ENCODE results near the gene TTC34.
A peak's percentile ranks its signal among the peaks of the same experiment; 100 is the strongest.

Gene TTC34

GRCh38 chr1:2633936-2634491 lies 167.5 kb downstream of the TTC34 start:
- H3K4me1 ChIP-seq (ENCODE audit: control insufficient read depth, insufficient read depth, low read length), result peaks cover 7% of the 10 kb centered on the region
- peaks cover 14% of the 10 kb centered on the region for H3K27me3 ChIP-seq (ENCODE audit: control insufficient read depth, insufficient read depth, low read length, poor library complexity, severe bottlenecking)
- 84 to 90% methylated on average over 8 of the region's 8 CpGs for WGBS, 2 experiments
- no peak overlapping the region for H3K27ac ChIP-seq (ENCODE audit: insufficient read depth, low read depth, low read length, poor library complexity, severe bottlenecking)
- no peak overlapping the region for H3K4me3 ChIP-seq (ENCODE audit: insufficient read depth, low read depth, low read length)
- H3K9me3 ChIP-seq (ENCODE audit: control insufficient read depth, low read length), result peaks cover 4% of the 10 kb centered on the region
- no peaks in the 10 kb centered on the region for H3K36me3 ChIP-seq (ENCODE audit: control insufficient read depth, insufficient read depth, low read length)

GRCh38 chr1:2633366-2633935 lies 168.0 kb downstream of the TTC34 start:
- H3K27ac ChIP-seq (ENCODE audit: insufficient read depth, low read depth, low read length, poor library complexity, severe bottlenecking), result no peak overlapping the region
- peaks cover 20% of the 10 kb centered on the region for H3K27me3 ChIP-seq (ENCODE audit: control insufficient read depth, insufficient read depth, low read length, poor library complexity, severe bottlenecking)
- peaks cover 7% of the 10 kb centered on the region for H3K4me1 ChIP-seq (ENCODE audit: control insufficient read depth, insufficient read depth, low read length)
- H3K36me3 ChIP-seq (ENCODE audit: control insufficient read depth, insufficient read depth, low read length), result no peaks in the 10 kb centered on the region
- peaks cover 4% of the 10 kb centered on the region for H3K9me3 ChIP-seq (ENCODE audit: control insufficient read depth, low read length)
- H3K4me3 ChIP-seq (ENCODE audit: insufficient read depth, low read depth, low read length), result no peak overlapping the region
- 90 to 91% methylated on average over 12 of the region's 12 CpGs for WGBS, 2 experiments

- no peak within 1 kb of the TSS for H3K4me3 ChIP-seq (ENCODE audit: insufficient read depth, low read depth, low read length)
- H3K9me3 ChIP-seq (ENCODE audit: control insufficient read depth, low read length), result peaks cover 4% of the 10 kb centered on the region
- peaks cover 7% of the 10 kb centered on the region for H3K4me1 ChIP-seq (ENCODE audit: control insufficient read depth, insufficient read depth, low read length)
- H3K36me3 ChIP-seq (ENCODE audit: control insufficient read depth, insufficient read depth, low read length), result no peaks in the 10 kb centered on the region
- 74% methylated on average over 15 to 16 of the region's 16 CpGs for WGBS, 2 experiments
- no peak within 1 kb of the TSS for H3K27ac ChIP-seq (ENCODE audit: insufficient read depth, low read depth, low read length, poor library complexity, severe bottlenecking)
- peaks cover 27% of the 10 kb centered on the region for H3K27me3 ChIP-seq (ENCODE audit: control insufficient read depth, insufficient read depth, low read length, poor library complexity, severe bottlenecking)
These were observed 168.7 kb downstream of the TTC34 start, which contains the start of gene MMEL1 for GRCh38 chr1:2632561-2633361. Gene MMEL1, minus strand, starts transcription at chr1:2633016. Its CDS starts 3,532 bp downstream, at chr1:2629484.

GRCh38 chr1:2632051-2632430 lies 169.5 kb downstream of the TTC34 start:
- Histone ChIP-seq H3K4me1 (ENCODE audit: control insufficient read depth, insufficient read depth, low read length) (peaks cover 7% of the 10 kb centered on the region), H3K27me3 (ENCODE audit: control insufficient read depth, insufficient read depth, low read length, poor library complexity, severe bottlenecking) (peaks cover 34% of the 10 kb centered on the region), H3K4me3 (ENCODE audit: insufficient read depth, low read depth, low read length) (no peak overlapping the region), H3K36me3 (ENCODE audit: control insufficient read depth, insufficient read depth, low read length) (no peaks in the 10 kb centered on the region), H3K9me3 (ENCODE audit: control insufficient read depth, low read length) (peaks cover 4% of the 10 kb centered on the region), H3K27ac (ENCODE audit: insufficient read depth, low read depth, low read length, poor library complexity, severe bottlenecking) (no peak overlapping the region)
- 87 to 91% methylated on average over 8 of the region's 8 CpGs for WGBS, 2 experiments

- H3K4me3 ChIP-seq (ENCODE audit: insufficient read depth, low read depth, low read length), result no peak overlapping the region
- WGBS, 2 experiments, result 88% methylated on average over 24 of the region's 24 CpGs
- no peaks in the 10 kb centered on the region for H3K36me3 ChIP-seq (ENCODE audit: control insufficient read depth, insufficient read depth, low read length)
- H3K27me3 ChIP-seq (ENCODE audit: control insufficient read depth, insufficient read depth, low read length, poor library complexity, severe bottlenecking), result peaks cover 40% of the 10 kb centered on the region
- H3K4me1 ChIP-seq (ENCODE audit: control insufficient read depth, insufficient read depth, low read length), result peaks cover 7% of the 10 kb centered on the region
- H3K27ac ChIP-seq (ENCODE audit: insufficient read depth, low read depth, low read length, poor library complexity, severe bottlenecking), result no peak overlapping the region
- no peaks in the 10 kb centered on the region for H3K9me3 ChIP-seq (ENCODE audit: control insufficient read depth, low read length)
These were observed 170.1 kb downstream of the TTC34 start for GRCh38 chr1:2631136-2632050.

GRCh38 chr1:2630498-2631135 lies 170.9 kb downstream of the TTC34 start:
- H3K27ac ChIP-seq (ENCODE audit: insufficient read depth, low read depth, low read length, poor library complexity, severe bottlenecking), result no peak overlapping the region
- peaks cover 7% of the 10 kb centered on the region for H3K4me1 ChIP-seq (ENCODE audit: control insufficient read depth, insufficient read depth, low read length)
- 93% methylated on average over 35 of the region's 35 CpGs for WGBS, 2 experiments
- H3K36me3 ChIP-seq (ENCODE audit: control insufficient read depth, insufficient read depth, low read length), result no peaks in the 10 kb centered on the region
- no peak overlapping the region for H3K4me3 ChIP-seq (ENCODE audit: insufficient read depth, low read depth, low read length)
- H3K27me3 ChIP-seq (ENCODE audit: control insufficient read depth, insufficient read depth, low read length, poor library complexity, severe bottlenecking), result peaks cover 48% of the 10 kb centered on the region
- H3K9me3 ChIP-seq (ENCODE audit: control insufficient read depth, low read length), result no peaks in the 10 kb centered on the region

- no peaks in the 10 kb centered on the region for H3K36me3 ChIP-seq (ENCODE audit: control insufficient read depth, insufficient read depth, low read length)
- WGBS, 2 experiments, result 89 to 92% methylated on average over 23 of the region's 23 CpGs
- peaks cover 49% of the 10 kb centered on the region for H3K27me3 ChIP-seq (ENCODE audit: control insufficient read depth, insufficient read depth, low read length, poor library complexity, severe bottlenecking)
- no peak overlapping the region for H3K4me3 ChIP-seq (ENCODE audit: insufficient read depth, low read depth, low read length)
- peaks cover 7% of the 10 kb centered on the region for H3K4me1 ChIP-seq (ENCODE audit: control insufficient read depth, insufficient read depth, low read length)
- no peak overlapping the region for H3K27ac ChIP-seq (ENCODE audit: insufficient read depth, low read depth, low read length, poor library complexity, severe bottlenecking)
- no peaks in the 10 kb centered on the region for H3K9me3 ChIP-seq (ENCODE audit: control insufficient read depth, low read length)
These were observed 171.6 kb downstream of the TTC34 start for GRCh38 chr1:2629627-2630497.

GRCh38 chr1:2628933-2629626 lies 172.4 kb downstream of the TTC34 start:
- peak overlapping the region; percentile 25 for H3K4me3 ChIP-seq (ENCODE audit: insufficient read depth, low read depth, low read length)
- H3K36me3 ChIP-seq (ENCODE audit: control insufficient read depth, insufficient read depth, low read length), result no peaks in the 10 kb centered on the region
- no peak overlapping the region for H3K27ac ChIP-seq (ENCODE audit: insufficient read depth, low read depth, low read length, poor library complexity, severe bottlenecking)
- peaks cover 7% of the 10 kb centered on the region for H3K4me1 ChIP-seq (ENCODE audit: control insufficient read depth, insufficient read depth, low read length)
- peaks cover 49% of the 10 kb centered on the region for H3K27me3 ChIP-seq (ENCODE audit: control insufficient read depth, insufficient read depth, low read length, poor library complexity, severe bottlenecking)
- 26 to 27% methylated on average over 64 of the region's 64 CpGs for WGBS, 2 experiments
- no peaks in the 10 kb centered on the region for H3K9me3 ChIP-seq (ENCODE audit: control insufficient read depth, low read length)
